Activated CD8-positive, alpha-beta T cell treated with anti-CD3 and anti-CD28 coated beads, Interleukin-2, amount 10 ng/mL, durations not matched to agents 7 days and 5 days (primary cell): ENCODE results near the gene TTC7B. TPM values are rescaled to one million over a fixed set of nuclear protein-coding genes. Genes with fewer than 3 reads are reported as not detected.

Experiments
- ATAC-seq: fragments of 150-1000 bp; cut with Tn5 transposase; one replicate; pipeline ENCODE4 v1.10.0; 2021; ENCODE audit warnings: moderate library complexity
- CTCF ChIA-PET: fragments of 350-600 bp; sonication (Branson Sonifier 250); formaldehyde crosslinking; loops from one replicate; lab custom pipeline; 2021; ENCODE audit warnings: antibody characterized with exemption; lab: Charles Lee
- POLR2A ChIA-PET: fragments of 350-600 bp; sonication (Branson Sonifier 250); formaldehyde crosslinking; loops from one replicate; lab custom pipeline; 2021; ENCODE audit warnings: antibody characterized with exemption; lab: Charles Lee
- DNase-seq: peaks from one replicate; pipeline ENCODE4 v3.0.0-alpha.2; 2020
- H3K27ac Mint-ChIP-seq: one replicate; pipeline ENCODE4 v1.8.0; 2021; ENCODE audit warnings: mild to moderate bottlenecking, mixed read lengths
- H3K27me3 Mint-ChIP-seq: one replicate; pipeline ENCODE4 v1.8.0; 2021; ENCODE audit warnings: low read depth, mixed read lengths
- H3K36me3 Mint-ChIP-seq: one replicate; pipeline ENCODE4 v1.8.0; 2021; ENCODE audit warnings: low read depth, mixed read lengths
- H3K4me1 Mint-ChIP-seq: one replicate; pipeline ENCODE4 v1.8.0; 2021; ENCODE audit warnings: low read depth, mixed read lengths
- H3K4me3 Mint-ChIP-seq: one replicate; pipeline ENCODE4 v1.8.0; 2021; ENCODE audit warnings: mild to moderate bottlenecking, mixed read lengths
- H3K9me3 Mint-ChIP-seq: one replicate; pipeline ENCODE4 v1.8.0; 2022; ENCODE audit warnings: mixed read lengths; ENCODE audit not compliant: insufficient read depth
- total RNA-seq, 2 experiments: library from RNA; stranded (reverse); gene quantifications; one replicate each; pipeline ENCODE4 v1.2.3, GENCODE V29; 2021

Gene TTC7B
- total RNA-seq, 2 experiments from 2014 or later = 5.3 to 6.8 TPM

GRCh38 chr14:90600619-90601018 lies 215.6 kb downstream of the TTC7B start:
- DNase-seq = no peak
- no peak for ATAC-seq
- ChIA-PET CTCF (no interaction called here), POLR2A (no interaction called here)
- Mint-ChIP-seq H3K9me3 (no peaks in the 10 kb centered on the region), H3K36me3 (no peaks in the 10 kb centered on the region), H3K27me3 (peaks cover 22% of the 10 kb centered on the region), H3K27ac (no peak overlapping the region), H3K4me3 (no peak overlapping the region), H3K4me1 (no peaks in the 10 kb centered on the region)

GRCh38 chr14:90599748-90600507 lies 216.3 kb downstream of the TTC7B start:
- ChIA-PET POLR2A (no interaction called here), CTCF (no interaction called here)
- Mint-ChIP-seq H3K4me3 (no peak overlapping the region), H3K36me3 (no peaks in the 10 kb centered on the region), H3K9me3 (no peaks in the 10 kb centered on the region), H3K27me3 (peaks cover 19% of the 10 kb centered on the region), H3K4me1 (no peaks in the 10 kb centered on the region), H3K27ac (no peak overlapping the region)
- ATAC-seq (no peak), DNase-seq (no peak)

GRCh38 chr14:90599339-90599738 lies 216.9 kb downstream of the TTC7B start:
- DNase-seq (no peak), ATAC-seq (no peak)
- Mint-ChIP-seq H3K27me3 (peaks cover 15% of the 10 kb centered on the region), H3K4me1 (no peaks in the 10 kb centered on the region), H3K4me3 (no peak overlapping the region), H3K36me3 (no peaks in the 10 kb centered on the region), H3K27ac (no peak overlapping the region), H3K9me3 (no peaks in the 10 kb centered on the region)
- ChIA-PET CTCF (no interaction called here), POLR2A (no interaction called here)

- H3K4me1 Mint-ChIP-seq = no peaks in the 10 kb centered on the region
- no peaks in the 10 kb centered on the region for H3K9me3 Mint-ChIP-seq
- DNase-seq = no peak
- H3K36me3 Mint-ChIP-seq = no peaks in the 10 kb centered on the region
- CTCF ChIA-PET = no interaction called here
- ATAC-seq = no peak
- H3K4me3 Mint-ChIP-seq = no peak overlapping the region
- no peak overlapping the region for H3K27ac Mint-ChIP-seq
- POLR2A ChIA-PET = no interaction called here
- peaks cover 12% of the 10 kb centered on the region for H3K27me3 Mint-ChIP-seq
Observed at GRCh38 chr14:90597961-90598360, 218.3 kb downstream of the TTC7B start.

GRCh38 chr14:90596733-90597132 lies 219.5 kb downstream of the TTC7B start:
- Mint-ChIP-seq H3K4me1 (no peaks in the 10 kb centered on the region), H3K27me3 (peaks cover 12% of the 10 kb centered on the region), H3K4me3 (no peak overlapping the region), H3K9me3 (no peaks in the 10 kb centered on the region), H3K36me3 (no peaks in the 10 kb centered on the region), H3K27ac (no peak overlapping the region)
- no peak for DNase-seq
- ChIA-PET POLR2A (no interaction called here), CTCF (no interaction called here)
- no peak for ATAC-seq

- CTCF ChIA-PET = no interaction called here
- DNase-seq (no peak), ATAC-seq (no peak)
- H3K36me3 Mint-ChIP-seq = no peaks in the 10 kb centered on the region
- H3K27ac Mint-ChIP-seq = no peak overlapping the region
- no peak overlapping the region for H3K4me3 Mint-ChIP-seq
- no peaks in the 10 kb centered on the region for H3K4me1 Mint-ChIP-seq
- H3K27me3 Mint-ChIP-seq = peaks cover 6% of the 10 kb centered on the region
- no peaks in the 10 kb centered on the region for H3K9me3 Mint-ChIP-seq
- POLR2A ChIA-PET = no interaction called here
Observed at GRCh38 chr14:90593254-90594040, 222.8 kb downstream of the TTC7B start.

GRCh38 chr14:90592655-90593054 lies 223.6 kb downstream of the TTC7B start:
- ATAC-seq (no peak), DNase-seq (no peak)
- Mint-ChIP-seq H3K27ac (no peak overlapping the region), H3K4me1 (no peaks in the 10 kb centered on the region), H3K9me3 (no peaks in the 10 kb centered on the region), H3K4me3 (no peak overlapping the region), H3K27me3 (peaks cover 5% of the 10 kb centered on the region), H3K36me3 (no peaks in the 10 kb centered on the region)
- CTCF ChIA-PET = no interaction called here
- POLR2A ChIA-PET = no interaction called here

GRCh38 chr14:90587918-90588317 lies 228.3 kb downstream of the TTC7B start:
- DNase-seq (no peak), ATAC-seq (no peak)
- POLR2A ChIA-PET = no interaction called here
- Mint-ChIP-seq H3K27ac (no peak overlapping the region), H3K9me3 (no peaks in the 10 kb centered on the region), H3K4me3 (no peak overlapping the region), H3K36me3 (no peaks in the 10 kb centered on the region), H3K4me1 (no peaks in the 10 kb centered on the region), H3K27me3 (no peaks in the 10 kb centered on the region)
- CTCF ChIA-PET = no interaction called here

GRCh38 chr14:90587252-90587910 lies 228.8 kb downstream of the TTC7B start:
- Mint-ChIP-seq H3K36me3 (no peaks in the 10 kb centered on the region), H3K4me1 (no peaks in the 10 kb centered on the region), H3K27me3 (no peaks in the 10 kb centered on the region), H3K27ac (no peak overlapping the region), H3K9me3 (no peaks in the 10 kb centered on the region), H3K4me3 (no peak overlapping the region)
- ChIA-PET POLR2A (no interaction called here), CTCF (no interaction called here)
- no peak for DNase-seq
- ATAC-seq = no peak

- Mint-ChIP-seq H3K4me1 (no peaks in the 10 kb centered on the region), H3K4me3 (no peak overlapping the region), H3K27me3 (no peaks in the 10 kb centered on the region), H3K36me3 (no peaks in the 10 kb centered on the region), H3K27ac (no peak overlapping the region), H3K9me3 (no peaks in the 10 kb centered on the region)
- CTCF ChIA-PET = no interaction called here
- DNase-seq = no peak
- POLR2A ChIA-PET = no interaction called here
- no peak for ATAC-seq
Observed at GRCh38 chr14:90585106-90585505, 231.1 kb downstream of the TTC7B start.

GRCh38 chr14:90583916-90584605 lies 232.2 kb downstream of the TTC7B start:
- Mint-ChIP-seq H3K9me3 (no peaks in the 10 kb centered on the region), H3K4me1 (no peaks in the 10 kb centered on the region), H3K27ac (no peak overlapping the region), H3K36me3 (no peaks in the 10 kb centered on the region), H3K4me3 (no peak overlapping the region), H3K27me3 (no peaks in the 10 kb centered on the region)
- ChIA-PET CTCF (interaction anchor here (0.6 kb wide), 1 partner anchor 732 kb away, joined by 3 read pairs; no protein-coding TSS in a partner anchor), POLR2A (no interaction called here)
- DNase-seq (no peak), ATAC-seq (no peak)
